GM21737 (cell line): Measurements from ENCODE around the gene SQSTM1.
"Not testable (repeated sequence)": the region's sequence is repeated elsewhere in the genome, so short reads cannot be mapped to it uniquely, and the experiment has no call there.

ENCODE experiments used
- ATAC-seq: cut with Tn5 transposase; IDR thresholded peaks from one replicate; pipeline ENCODE4 v1.9.1; 2021; ENCODE audit warnings: mild to moderate bottlenecking, moderate library complexity; ENCODE audit not compliant: unreplicated experiment

SQSTM1 gene

DNA sequence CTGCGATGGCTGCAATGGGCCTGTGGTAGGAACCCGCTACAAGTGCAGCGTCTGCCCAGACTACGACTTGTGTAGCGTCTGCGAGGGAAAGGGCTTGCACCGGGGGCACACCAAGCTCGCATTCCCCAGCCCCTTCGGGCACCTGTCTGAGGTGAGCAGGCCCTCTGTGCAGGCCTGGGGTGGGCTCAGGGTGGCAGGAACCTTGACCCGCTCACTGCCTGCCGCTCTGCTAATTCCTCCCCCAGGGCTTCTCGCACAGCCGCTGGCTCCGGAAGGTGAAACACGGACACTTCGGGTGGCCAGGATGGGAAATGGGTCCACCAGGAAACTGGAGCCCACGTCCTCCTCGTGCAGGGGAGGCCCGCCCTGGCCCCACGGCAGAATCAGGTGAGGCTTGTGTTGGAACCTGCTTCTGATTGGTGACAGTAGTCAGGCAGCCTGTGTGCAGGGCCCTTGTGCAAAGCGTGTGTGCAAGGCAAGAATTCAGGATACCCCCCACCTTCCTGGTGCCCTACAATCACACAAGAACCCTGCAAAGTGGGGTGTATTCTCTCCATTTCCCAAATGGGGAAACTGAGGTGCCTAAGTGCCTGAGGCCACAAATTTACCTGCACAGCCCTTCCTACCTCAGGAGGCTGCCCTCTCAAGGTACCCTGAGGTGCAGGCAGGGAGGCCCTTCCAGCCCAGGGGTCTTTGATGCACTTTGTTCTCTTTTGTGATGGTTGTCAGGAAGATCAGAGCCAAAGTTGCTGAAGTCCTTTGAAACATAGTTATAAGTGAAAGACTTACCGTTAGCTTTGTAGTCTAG lies 3.4 kb downstream of the SQSTM1 start:
- ATAC-seq: no peak

DNA sequence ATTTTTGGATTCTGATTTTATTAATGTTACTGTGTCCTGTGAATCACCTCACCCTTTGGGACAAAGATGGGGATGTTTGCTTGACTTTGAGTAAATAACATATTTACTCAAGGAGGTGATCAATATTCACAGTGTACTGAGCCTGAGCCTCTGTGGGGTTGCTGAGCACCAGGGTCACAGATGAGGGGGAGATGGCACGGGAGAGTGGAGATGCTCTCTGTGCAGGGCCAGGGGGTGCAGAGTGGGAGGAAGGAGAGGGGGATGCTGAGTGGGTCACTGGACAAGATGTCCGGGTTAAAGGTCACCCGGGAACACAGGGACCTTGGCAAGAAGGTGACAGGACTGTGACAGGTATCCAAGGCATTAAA lies 4.0 kb downstream of the SQSTM1 start:
- no peak for ATAC-seq

DNA sequence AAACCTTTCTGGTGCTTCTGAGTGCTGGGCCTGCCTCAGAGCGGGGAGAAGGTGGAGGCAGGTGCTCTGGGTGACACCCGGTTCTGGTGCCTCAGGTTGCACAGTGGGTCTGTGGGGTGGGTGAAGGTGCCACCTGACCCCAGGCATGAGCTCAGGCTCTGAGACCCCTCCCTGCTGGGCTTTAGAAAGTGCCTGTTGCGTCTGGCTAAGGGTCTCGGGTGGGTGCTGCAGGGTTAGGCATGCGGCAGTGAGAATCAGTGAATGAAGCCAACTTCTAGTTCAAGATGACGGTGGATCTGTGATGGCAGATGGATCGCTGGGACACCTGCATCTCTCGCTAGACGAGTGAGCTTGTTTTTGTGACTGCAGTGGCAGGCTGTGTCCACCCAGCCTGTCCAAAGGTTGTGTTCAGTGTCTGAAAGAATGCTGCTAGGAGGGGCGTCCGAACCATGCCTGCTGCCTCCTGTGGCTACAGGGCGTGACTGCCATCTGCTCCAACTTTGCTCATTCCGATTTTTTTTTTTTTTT lies 5.0 kb downstream of the SQSTM1 start:
- ATAC-seq: no peak

DNA sequence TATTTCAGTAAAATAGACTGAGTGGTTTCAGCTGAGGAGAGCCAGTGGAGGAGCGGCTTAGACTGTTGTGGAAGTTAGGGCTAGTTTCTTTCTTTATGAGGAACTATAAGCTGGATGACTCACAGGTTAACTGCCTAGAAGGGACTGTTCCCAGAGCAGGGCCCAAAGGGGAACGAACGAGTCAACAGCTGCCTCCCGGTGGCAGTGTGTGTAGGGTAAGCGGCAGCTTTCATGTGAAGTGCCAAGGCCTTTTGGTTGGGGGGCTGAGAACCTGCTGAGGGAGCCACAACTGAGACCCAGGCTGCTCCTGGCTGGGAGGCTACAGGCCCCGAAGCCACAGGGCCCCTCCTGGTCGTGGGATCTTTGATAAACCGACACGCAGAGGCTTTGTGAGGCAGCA lies 7.0 kb downstream of the SQSTM1 start:
- no peak for ATAC-seq

DNA sequence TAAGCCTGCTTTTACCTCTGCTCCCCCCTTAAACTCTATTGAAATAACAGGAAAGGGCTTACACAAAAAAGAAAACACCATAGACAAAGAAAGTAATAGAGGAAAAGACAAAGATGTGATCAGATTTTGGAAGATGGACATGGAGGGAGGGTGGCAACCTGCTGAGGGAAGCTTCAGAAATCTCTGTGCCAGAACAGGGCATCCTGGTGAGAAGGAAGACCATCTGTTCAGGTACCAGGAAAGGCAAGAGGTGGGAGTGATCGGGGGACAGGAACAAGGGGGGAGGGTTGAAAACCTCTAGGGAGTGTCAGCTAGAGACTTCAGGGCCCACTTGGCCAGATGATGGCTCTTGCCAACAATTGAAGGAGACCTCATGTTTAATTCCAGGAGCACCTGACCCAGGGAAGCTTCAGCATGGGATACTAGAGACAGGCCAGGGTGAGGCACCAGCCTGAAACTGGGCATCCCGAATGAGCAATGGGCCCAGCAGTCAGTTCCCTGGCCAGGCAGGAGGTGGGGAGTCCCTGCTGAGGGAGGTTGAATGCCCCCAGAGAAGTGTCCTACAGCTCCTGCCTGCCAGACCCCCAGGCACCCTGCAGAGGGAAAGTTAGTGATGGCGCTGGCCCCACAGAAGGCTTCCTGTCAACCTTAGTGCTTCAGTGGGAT lies 8.2 kb downstream of the SQSTM1 start:
- no peak for ATAC-seq

DNA sequence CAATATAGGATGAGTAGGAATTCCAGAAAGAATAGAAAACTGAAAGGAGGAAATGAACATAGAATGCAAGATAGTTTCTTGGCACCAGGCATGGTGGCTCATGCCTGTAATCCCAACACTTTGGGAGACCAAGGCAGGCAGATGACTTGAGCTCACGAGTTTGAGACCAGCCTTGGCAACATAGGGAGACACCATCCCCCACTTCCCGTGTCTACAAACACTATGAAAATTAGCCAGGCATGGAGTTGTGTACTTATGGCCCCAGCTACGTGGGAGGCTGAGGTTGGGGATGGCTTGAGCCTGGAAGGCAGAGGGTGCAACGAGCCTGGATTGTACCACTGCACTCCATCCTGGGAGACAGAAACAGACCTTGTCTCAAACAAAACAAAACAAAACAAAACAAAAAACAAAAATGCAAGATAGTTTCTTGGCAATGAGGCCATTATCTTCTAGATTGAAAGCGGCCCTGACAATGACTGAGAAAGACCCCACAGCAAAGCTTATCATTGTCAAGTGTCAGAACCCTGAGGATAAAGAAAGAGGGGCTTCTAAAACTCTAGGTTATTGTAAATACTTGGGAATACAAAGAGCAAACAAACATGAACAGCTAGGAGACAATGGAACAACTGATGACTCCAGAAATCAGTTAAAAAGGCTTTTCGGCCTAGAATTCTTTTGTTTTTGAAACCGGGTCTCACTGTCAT lies 9.2 kb downstream of the SQSTM1 start:
- ATAC-seq: no peak

DNA sequence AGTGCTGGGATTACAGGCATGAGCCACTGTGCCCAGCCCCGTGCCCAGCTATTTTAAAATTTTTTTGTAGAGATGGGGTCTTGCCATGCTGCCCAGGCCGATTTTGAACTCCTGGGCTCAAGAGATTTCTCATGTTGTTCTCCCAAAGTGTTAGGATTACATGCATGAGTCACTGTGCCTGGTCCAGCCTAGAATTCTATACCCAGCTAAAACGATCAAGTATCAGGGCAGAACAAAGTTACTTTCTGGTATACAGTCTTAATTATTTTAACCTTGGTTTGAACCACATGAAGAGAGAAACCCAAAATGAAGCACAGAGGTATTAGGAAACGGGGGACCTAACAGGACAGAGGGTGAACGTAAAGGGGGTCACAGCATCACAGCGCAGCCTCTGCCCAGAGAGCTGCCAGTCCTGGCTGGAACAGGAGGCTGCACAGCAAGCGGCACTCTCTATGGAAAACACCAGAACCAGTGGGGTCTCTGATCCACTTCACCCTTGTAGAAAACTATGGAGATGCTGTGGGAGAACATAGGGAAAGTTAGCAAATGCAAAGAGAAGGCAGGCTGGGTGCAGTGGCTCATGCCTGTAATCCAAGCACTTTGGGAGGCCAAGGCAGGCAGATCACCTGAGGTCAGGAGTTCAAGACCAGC lies 10.2 kb downstream of the SQSTM1 start:
- ATAC-seq: no peak

DNA sequence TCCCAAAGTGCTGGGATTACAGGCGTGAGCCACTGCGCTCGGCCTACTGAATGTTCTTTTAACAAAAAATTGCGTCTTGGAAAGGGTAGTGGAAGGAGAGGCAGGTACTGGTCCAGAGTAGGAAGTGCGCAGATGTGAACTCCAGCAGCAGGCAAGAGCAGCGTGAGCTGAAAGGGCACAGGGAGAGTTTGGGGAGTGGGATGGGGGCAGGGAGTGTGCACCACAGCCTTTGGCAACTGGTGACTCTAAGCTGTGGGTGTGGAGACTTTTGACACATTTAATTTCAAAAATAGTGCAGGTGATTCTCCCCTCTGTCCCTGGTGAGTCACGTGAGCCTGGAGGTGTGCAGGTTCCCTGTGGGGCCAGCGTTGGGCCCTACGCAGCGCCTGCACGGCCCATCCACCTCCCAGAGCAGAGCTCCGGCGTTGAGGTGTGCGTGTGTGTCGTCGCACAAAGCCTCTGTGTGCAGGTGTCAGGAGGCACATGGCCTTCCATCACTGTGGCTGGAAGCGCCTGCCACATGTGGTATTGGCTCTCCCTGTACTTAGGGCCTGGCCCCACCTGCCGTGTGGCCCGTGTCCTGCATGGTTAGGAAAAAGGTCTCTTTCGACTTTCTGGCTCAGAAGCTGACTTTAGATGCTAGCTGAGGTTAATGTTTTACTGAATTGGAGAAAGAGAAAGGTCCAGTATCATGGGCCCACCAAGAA lies 11.5 kb downstream of the SQSTM1 start:
- ATAC-seq: no peak

DNA sequence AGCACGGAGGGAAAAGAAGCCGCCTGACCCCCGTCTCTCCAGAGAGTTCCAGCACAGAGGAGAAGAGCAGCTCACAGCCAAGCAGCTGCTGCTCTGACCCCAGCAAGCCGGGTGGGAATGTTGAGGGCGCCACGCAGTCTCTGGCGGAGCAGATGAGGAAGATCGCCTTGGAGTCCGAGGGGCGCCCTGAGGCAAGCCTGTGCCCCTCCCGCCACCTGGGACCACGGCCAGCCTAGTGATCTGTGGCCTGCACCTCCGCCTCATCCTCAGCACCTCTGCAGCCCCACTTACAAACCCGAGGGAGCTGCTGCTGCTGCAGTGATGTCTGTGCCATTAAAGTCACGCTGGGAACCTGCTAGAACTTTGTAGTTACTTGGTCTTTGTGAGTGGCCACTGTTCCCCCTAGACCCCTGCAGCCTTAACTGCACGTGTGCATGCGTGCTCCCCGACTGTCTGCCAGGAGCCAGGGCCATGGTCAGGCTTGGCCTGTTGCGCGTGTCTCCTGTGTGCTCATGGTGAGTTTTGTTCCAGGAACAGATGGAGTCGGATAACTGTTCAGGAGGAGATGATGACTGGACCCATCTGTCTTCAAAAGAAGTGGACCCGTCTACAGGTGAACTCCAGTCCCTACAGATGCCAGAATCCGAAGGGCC lies 12.5 kb downstream of the SQSTM1 start:
- no peak for ATAC-seq

DNA sequence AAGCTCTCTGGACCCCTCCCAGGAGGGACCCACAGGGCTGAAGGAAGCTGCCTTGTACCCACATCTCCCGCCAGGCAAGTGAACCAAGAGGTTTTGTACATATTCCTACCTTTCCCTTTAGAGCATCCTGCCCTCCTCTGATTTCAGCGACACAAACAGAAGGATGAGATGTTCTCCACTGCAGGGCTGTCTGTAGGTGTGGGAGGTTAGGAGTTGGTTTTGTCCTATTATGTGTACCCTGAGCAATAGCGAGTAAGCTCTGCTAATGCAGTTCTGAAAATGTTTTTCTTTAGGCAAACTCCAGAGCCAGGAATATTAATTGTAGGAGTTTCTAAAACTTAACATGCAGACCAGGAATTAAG lies 13.0 kb downstream of the SQSTM1 start:
- no peak for ATAC-seq

DNA sequence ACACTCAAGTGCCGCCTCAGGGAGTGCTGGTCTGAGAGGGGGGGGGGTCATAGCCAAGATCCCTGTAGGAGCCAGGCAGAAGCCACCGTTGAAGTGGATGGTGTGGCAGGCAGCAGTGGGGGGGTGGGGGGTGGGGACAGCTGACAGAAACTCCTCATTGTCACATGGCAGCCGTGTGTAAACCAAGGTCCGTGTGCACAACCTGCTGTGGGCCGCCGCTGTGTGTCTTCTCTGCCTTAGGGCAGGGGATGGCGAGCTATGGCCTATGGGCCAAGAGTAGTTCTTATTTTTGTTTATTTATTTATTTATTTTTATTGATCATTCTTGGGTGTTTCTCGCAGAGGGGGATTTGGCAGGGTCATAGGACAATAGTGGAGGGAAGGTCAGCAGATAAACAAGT lies 13.4 kb downstream of the SQSTM1 start:
- ATAC-seq: no peak

DNA sequence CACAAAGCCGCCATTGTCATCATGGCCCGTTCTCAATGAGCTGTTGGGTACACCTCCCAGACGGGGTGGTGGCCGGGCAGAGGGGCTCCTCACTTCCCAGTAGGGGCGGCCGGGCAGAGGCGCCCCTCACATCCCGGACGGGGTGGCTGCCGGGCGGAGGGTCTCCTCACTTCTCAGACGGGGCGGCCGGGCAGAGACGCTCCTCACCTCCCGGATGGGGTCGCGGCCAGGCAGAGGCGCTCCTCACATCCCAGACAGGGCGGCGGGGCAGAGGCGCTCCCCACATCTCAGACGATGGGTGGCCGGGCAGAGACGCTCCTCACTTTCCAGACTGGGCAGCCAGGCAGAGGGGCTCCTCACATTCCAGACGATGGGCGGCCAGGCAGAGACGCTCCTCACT lies 14.2 kb downstream of the SQSTM1 start:
- not testable (repeated sequence) for ATAC-seq

DNA sequence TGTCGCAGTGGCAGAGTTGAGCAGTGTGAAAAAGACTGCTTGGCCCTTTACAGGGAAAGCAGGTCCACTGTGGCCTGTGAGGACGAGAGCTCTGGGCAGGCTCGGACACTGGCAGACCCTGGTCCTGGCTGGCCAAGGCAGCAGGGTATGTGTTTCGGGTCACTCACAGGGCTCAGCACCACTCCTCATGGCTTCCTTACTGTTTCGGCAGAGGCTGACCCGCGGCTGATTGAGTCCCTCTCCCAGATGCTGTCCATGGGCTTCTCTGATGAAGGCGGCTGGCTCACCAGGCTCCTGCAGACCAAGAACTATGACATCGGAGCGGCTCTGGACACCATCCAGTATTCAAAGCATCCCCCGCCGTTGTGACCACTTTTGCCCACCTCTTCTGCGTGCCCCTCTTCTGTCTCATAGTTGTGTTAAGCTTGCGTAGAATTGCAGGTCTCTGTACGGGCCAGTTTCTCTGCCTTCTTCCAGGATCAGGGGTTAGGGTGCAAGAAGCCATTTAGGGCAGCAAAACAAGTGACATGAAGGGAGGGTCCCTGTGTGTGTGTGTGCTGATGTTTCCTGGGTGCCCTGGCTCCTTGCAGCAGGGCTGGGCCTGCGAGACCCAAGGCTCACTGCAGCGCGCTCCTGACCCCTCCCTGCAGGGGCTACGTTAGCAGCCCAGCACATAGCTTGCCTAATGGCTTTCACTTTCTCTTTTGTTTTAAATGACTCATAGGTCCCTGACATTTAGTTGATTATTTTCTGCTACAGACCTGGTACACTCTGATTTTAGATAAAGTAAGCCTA lies 15.7 kb downstream of the SQSTM1 start:
- ATAC-seq: peak; percentile 51

DNA sequence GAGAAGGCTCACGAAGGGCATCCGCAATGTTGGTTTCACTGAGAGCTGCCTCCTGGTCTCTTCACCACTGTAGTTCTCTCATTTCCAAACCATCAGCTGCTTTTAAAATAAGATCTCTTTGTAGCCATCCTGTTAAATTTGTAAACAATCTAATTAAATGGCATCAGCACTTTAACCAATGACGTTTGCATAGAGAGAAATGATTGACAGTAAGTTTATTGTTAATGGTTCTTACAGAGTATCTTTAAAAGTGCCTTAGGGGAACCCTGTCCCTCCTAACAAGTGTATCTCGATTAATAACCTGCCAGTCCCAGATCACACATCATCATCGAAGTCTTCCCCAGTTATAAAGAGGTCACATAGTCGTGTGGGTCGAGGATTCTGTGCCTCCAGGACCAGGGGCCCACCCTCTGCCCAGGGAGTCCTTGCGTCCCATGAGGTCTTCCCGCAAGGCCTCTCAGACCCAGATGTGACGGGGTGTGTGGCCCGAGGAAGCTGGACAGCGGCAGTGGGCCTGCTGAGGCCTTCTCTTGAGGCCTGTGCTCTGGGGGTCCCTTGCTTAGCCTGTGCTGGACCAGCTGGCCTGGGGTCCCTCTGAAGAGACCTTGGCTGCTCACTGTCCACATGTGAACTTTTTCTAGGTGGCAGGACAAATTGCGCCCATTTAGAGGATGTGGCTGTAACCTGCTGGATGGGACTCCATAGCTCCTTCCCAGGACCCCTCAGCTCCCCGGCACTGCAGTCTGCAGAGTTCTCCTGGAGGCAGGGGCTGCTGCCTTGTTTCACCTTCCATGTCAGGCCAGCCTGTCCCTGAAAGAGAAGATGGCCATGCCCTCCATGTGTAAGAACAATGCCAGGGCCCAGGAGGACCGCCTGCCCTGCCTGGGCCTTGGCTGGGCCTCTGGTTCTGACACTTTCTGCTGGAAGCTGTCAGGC lies 16.6 kb downstream of the SQSTM1 start:
- ATAC-seq: no peak

DNA sequence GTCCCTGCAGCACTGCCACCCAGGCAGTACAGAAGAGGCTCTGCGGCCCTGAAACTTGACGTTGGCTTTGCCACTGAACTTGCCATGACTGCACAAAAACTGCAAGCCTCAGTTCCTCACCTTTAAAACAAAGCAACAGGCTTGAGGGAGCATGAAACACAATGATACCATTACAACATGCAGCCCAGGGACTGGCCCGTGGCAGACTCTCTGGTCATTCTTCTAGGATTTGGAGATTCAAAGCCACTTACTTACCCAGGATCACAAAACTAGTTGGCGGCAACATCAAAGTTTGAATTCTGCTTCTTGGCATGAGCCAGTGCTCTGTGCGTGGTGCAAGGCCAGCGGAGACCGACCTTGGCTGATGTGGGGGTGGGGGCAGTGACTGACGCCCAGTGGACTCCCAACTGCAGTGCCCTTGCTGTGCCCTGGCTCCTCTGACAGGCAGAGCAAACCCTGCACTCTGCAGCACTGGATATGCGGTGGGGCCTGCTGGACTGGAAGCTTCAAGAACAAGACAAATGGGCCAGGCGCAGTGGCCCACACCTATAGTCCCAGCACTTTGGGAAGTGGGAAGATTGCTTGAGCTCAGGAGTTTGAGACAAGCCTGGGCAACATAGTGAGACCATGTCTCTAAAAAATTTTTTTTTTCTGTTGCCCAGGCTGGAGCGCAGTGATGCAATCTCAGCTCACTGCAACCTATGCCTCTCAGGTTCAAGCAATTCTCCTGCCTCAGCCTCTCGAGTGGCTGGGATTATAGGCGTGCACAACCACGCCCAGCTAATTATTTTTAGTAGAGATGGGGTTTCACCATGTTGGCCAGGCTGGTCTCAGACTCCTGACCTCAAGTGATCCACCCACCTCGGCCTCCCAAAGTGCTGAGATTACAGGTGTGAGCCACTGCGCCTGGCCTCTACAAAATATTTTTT lies 18.9 kb downstream of the SQSTM1 start:
- no peak for ATAC-seq

DNA sequence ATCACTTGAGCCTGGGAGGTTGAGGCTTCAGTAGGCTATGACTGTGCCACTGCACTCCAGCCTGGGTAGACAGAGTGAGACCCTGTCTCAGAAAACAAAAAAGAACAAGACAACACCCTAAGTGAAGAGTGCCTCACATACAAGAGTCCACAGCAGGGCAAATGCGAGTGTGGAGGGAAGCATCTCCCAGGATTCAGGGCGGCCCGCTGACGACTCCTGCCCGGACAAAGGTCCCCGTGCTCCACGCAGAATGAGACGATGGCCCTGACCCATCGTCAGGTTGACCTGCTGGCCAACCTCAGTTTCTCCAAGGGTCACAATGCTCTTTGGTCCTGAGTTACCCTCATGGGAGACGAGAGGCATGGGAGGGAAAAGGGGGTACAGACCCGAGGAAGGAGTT lies 19.6 kb downstream of the SQSTM1 start:
- ATAC-seq: no peak

DNA sequence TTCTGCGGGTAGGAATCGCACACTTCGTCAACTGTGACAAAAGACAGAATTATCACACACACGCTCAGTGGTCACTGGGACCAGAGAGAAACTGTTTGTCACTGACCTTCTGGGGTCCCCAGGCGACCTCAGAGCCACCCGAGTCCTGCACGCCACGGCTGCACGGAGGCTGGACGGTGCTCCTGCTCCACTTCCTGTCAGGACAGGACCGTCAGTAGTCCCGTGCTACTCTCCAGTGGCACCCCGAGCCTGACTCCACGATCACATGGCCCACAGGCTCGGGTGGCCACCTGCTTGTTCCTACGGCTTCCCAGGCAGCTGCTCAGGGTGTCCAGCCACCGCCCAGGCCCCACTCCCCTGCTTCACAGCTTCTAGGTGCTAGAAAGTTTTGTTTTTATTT lies 20.1 kb downstream of the SQSTM1 start:
- ATAC-seq: no peak
